Smooth muscle cell (in vitro differentiated cells): Measurements from ENCODE around the gene MRPS35. TPM values are rescaled to one million over a fixed set of nuclear protein-coding genes. Genes with fewer than 3 reads are reported as not detected.

Experiments used
- DNase-seq: peaks from one replicate; lab custom pipeline; 2025; ENCODE audit not compliant: unreplicated experiment; lab: John Stamatoyannopoulos, UW
- H2AFZ ChIP-seq: fragments of 200-600 bp; sonication (generic); 2 replicates; pipeline ENCODE4 v1.6.0; 2016; ENCODE audit warnings: antibody characterized with exemption, low read depth, mild to moderate bottlenecking
- H3F3A ChIP-seq: fragments of 200-600 bp; sonication (generic); 2 replicates; pipeline ENCODE4 v1.6.0; 2017; ENCODE audit warnings: antibody characterized with exemption, low read depth
- H3K27ac ChIP-seq: fragments of 200-600 bp; sonication (generic); 2 replicates; pipeline ENCODE4 v1.5.1; 2016; ENCODE audit warnings: low read depth, mild to moderate bottlenecking
- H3K27me3 ChIP-seq: fragments of 200-600 bp; sonication (generic); 2 replicates; pipeline ENCODE4 v1.6.1; 2016; ENCODE audit warnings: low read depth, mild to moderate bottlenecking
- H3K36me3 ChIP-seq: fragments of 200-600 bp; sonication (generic); 2 replicates; pipeline ENCODE4 v1.5.1; 2016; ENCODE audit warnings: low read depth
- H3K4me1 ChIP-seq: fragments of 200-600 bp; sonication (generic); 2 replicates; pipeline ENCODE4 v1.5.1; 2016; ENCODE audit warnings: low read depth
- H3K4me2 ChIP-seq: fragments of 200-600 bp; sonication (generic); 2 replicates; pipeline ENCODE4 v1.6.0; 2016; ENCODE audit warnings: mild to moderate bottlenecking
- H3K4me3 ChIP-seq: fragments of 200-600 bp; sonication (generic); 2 replicates; pipeline ENCODE4 v1.5.1; 2016; ENCODE audit warnings: mild to moderate bottlenecking
- H3K79me2 ChIP-seq: fragments of 200-600 bp; sonication (generic); 2 replicates; pipeline ENCODE4 v1.6.0; 2016; ENCODE audit warnings: low read depth, mild to moderate bottlenecking
- H3K9ac ChIP-seq: fragments of 200-600 bp; sonication (generic); 2 replicates; pipeline ENCODE4 v1.6.0; 2016; ENCODE audit warnings: low read depth
- H3K9me3 ChIP-seq: fragments of 200-600 bp; sonication (generic); replicated peaks from 2 replicates; pipeline ENCODE4 v1.5.1; 2016; ENCODE audit warnings: low read depth
- H4K20me1 ChIP-seq: fragments of 200-600 bp; sonication (generic); 2 replicates; pipeline ENCODE4 v1.6.0; 2016; ENCODE audit warnings: low read depth
- WGBS: methylation state at CpG from one replicate; pipeline ENCODE4 v1.1.7; 2016; ENCODE audit warnings: low lambda C conversion rate; 5-methylcytosine and 5-hydroxymethylcytosine counted together
- polyA plus RNA-seq: library from polyadenylated mRNA; unstranded; fragments of >200 nt; fragmentation: Nextera tagmentation; extraction: Ambion mirVana; gene quantifications from 2 replicates; pipeline ENCODE4 v1.2.1, GENCODE V29; 2016
- total RNA-seq: library from RNA; depleted of rRNA; stranded (reverse); fragments of >200 nt; gene quantifications from 2 replicates; pipeline ENCODE4 v1.2.3, GENCODE V29; 2014
- TF ChIP-seq, protein P1 (sequence below): fragments of 200-600 bp; sonication (generic); IDR thresholded peaks from 2 replicates; pipeline ENCODE4 v1.5.1; 2017; ENCODE audit warnings: borderline replicate concordance, mild to moderate bottlenecking, antibody characterized with exemption; ENCODE audit not compliant: insufficient read depth, poor library complexity, severe bottlenecking

Gene MRPS35
- total and polyA plus RNA-seq, 2 experiments from 2014 or later = 51.6 to 77.1 TPM

DNA sequence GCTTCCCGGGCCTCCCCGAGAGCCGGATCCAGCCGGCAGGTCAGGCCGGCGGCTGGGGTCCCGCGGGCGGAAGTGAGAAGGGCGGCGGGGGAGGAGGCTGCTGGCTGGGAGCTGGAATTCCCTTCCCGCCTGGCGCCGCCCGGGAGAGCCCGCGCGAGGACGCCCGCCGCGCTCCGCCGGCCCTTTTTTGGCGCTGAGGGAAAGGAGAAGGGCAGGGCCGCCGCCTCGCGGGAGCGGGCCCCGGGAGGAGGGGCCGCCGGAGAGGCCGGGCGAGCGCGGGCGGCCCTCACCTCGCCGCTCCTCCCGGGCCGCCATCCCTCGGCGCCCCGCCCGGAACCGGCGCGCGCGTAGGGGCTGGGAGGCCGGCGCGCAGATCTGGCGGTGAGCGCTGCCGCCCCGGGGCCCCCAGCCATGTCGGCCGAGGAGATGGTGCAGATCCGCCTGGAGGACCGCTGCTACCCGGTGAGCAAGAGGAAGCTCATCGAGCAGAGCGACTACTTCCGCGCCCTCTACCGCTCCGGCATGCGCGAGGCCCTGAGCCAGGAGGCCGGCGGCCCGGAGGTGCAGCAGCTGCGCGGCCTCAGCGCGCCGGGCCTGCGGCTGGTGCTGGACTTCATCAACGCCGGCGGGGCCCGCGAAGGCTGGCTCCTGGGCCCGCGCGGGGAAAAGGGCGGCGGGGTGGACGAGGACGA is 69.4 kb downstream of the MRPS35 start, which contains the start of the genes KLHL42 and MANSC4:
Gene KLHL42, plus strand, starts transcription at position 314 of the 692 bp plus-strand sequence. Its CDS starts 98 bp downstream, at position 412.
Gene MANSC4, minus strand, starts transcription at position 317 of the 692 bp plus-strand sequence. CDS start 8,960 bp downstream, outside the sequence.
- WGBS = 1% methylated on average over 73 of the region's 92 CpGs
- Histone ChIP-seq H3K4me2 (peak within 1 kb of the TSS; percentile 100), H3K36me3 (no peaks in the 10 kb centered on the region), H3K79me2 (peaks cover 57% of the 10 kb centered on the region), H2AFZ (peak within 1 kb of the TSS; percentile 87), H4K20me1 (no peaks in the 10 kb centered on the region), H3F3A (peaks cover 29% of the 10 kb centered on the region), H3K9ac (peak within 1 kb of the TSS; percentile 55), H3K4me1 (peaks cover 30% of the 10 kb centered on the region), H3K9me3 (no peaks in the 10 kb centered on the region), H3K27me3 (no peaks in the 10 kb centered on the region), H3K27ac (peak within 1 kb of the TSS; percentile 81), H3K4me3 (peak within 1 kb of the TSS; percentile 78)
- TF ChIP-seq, protein P1, sequence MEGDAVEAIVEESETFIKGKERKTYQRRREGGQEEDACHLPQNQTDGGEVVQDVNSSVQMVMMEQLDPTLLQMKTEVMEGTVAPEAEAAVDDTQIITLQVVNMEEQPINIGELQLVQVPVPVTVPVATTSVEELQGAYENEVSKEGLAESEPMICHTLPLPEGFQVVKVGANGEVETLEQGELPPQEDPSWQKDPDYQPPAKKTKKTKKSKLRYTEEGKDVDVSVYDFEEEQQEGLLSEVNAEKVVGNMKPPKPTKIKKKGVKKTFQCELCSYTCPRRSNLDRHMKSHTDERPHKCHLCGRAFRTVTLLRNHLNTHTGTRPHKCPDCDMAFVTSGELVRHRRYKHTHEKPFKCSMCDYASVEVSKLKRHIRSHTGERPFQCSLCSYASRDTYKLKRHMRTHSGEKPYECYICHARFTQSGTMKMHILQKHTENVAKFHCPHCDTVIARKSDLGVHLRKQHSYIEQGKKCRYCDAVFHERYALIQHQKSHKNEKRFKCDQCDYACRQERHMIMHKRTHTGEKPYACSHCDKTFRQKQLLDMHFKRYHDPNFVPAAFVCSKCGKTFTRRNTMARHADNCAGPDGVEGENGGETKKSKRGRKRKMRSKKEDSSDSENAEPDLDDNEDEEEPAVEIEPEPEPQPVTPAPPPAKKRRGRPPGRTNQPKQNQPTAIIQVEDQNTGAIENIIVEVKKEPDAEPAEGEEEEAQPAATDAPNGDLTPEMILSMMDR = no peak
- peak; percentile 45 for DNase-seq

GRCh38 chr12:27780612-27781408 is 70.2 kb downstream of the MRPS35 start:
- Histone ChIP-seq H3K4me1 (peaks cover 35% of the 10 kb centered on the region), H3K27me3 (no peaks in the 10 kb centered on the region), H3K79me2 (peaks cover 65% of the 10 kb centered on the region), H3K4me3 (peak overlapping the region; percentile 78), H3F3A (peaks cover 35% of the 10 kb centered on the region), H3K4me2 (peak overlapping the region; percentile 100), H3K9ac (peak overlapping the region; percentile 55), H3K9me3 (no peaks in the 10 kb centered on the region), H3K27ac (peak overlapping the region; percentile 81), H2AFZ (peak overlapping the region; percentile 62), H3K36me3 (no peaks in the 10 kb centered on the region), H4K20me1 (no peaks in the 10 kb centered on the region)
- TF ChIP-seq, protein P1 = no peak
- WGBS = 4% methylated on average over 27 of the region's 27 CpGs
- no peak for DNase-seq

- Histone ChIP-seq H3K36me3 (no peaks in the 10 kb centered on the region), H3K27me3 (no peaks in the 10 kb centered on the region), H3K9ac (peak overlapping the region; percentile 55), H3K4me2 (peak overlapping the region; percentile 100), H4K20me1 (peaks cover 4% of the 10 kb centered on the region), H3F3A (peaks cover 39% of the 10 kb centered on the region), H3K4me3 (peak overlapping the region; percentile 78), H3K27ac (peak overlapping the region; percentile 81), H3K4me1 (peaks cover 38% of the 10 kb centered on the region), H3K79me2 (peaks cover 74% of the 10 kb centered on the region), H2AFZ (no peak overlapping the region), H3K9me3 (no peaks in the 10 kb centered on the region)
- TF ChIP-seq, protein P1 = no peak
- WGBS = 40% methylated on average over 5 of the region's 5 CpGs
- no peak for DNase-seq
These were observed 71.0 kb downstream of the MRPS35 start for GRCh38 chr12:27781680-27782079.
